Type B pancreatic cell (in vitro differentiated cells): ENCODE data around the gene PTPRU. TPM values are rescaled to one million over a fixed set of nuclear protein-coding genes. Genes with fewer than 3 reads are reported as not detected.

Experiments
- DNase-seq: peaks from one replicate; pipeline ENCODE4 v3.0.0; 2021; ENCODE audit warnings: mixed read lengths; ENCODE audit not compliant: unreplicated experiment; ENCODE audit errors: extremely low spot score
- H3K27ac Mint-ChIP-seq: 2 replicates; pipeline ENCODE4 v1.8.0; 2021; ENCODE audit warnings: mild to moderate bottlenecking, mixed read lengths
- H3K27me3 Mint-ChIP-seq: 2 replicates; pipeline ENCODE4 v1.8.0; 2021; ENCODE audit warnings: mixed read lengths
- H3K36me3 Mint-ChIP-seq: 2 replicates; pipeline ENCODE4 v1.8.0; 2021; ENCODE audit warnings: mixed read lengths
- H3K4me1 Mint-ChIP-seq: one replicate; pipeline ENCODE4 v1.8.0; 2021; ENCODE audit warnings: mixed read lengths; ENCODE audit not compliant: unreplicated experiment
- H3K4me3 Mint-ChIP-seq: 2 replicates; pipeline ENCODE4 v1.8.0; 2021; ENCODE audit warnings: mild to moderate bottlenecking, mixed read lengths
- H3K9me3 Mint-ChIP-seq: 2 replicates; pipeline ENCODE4 v1.8.0; 2021; ENCODE audit warnings: mixed read lengths
- CTCF ChIP-seq: fragments of 200-600 bp; sonication (generic); conservative IDR thresholded peaks from 2 replicates; pipeline ENCODE4 v1.5.0; 2021; ENCODE audit warnings: antibody characterized with exemption, mild to moderate bottlenecking
- total RNA-seq: library from RNA; stranded (reverse); gene quantifications from 2 replicates; pipeline ENCODE4 v1.2.1, GENCODE V29; 2021; ENCODE audit warnings: low replicate concordance

Gene PTPRU
- total RNA-seq, 1 donor from 2014 or later = 66.6 TPM

GRCh38 chr1:29356663-29357062 lies 120.3 kb downstream of the PTPRU start:
- H3K36me3 Mint-ChIP-seq = no peaks in the 10 kb centered on the region
- peaks cover 20% of the 10 kb centered on the region for H3K27me3 Mint-ChIP-seq
- H3K27ac Mint-ChIP-seq = no peak overlapping the region

GRCh38 chr1:29357452-29357851 lies 121.1 kb downstream of the PTPRU start:
- peaks cover 15% of the 10 kb centered on the region for H3K27me3 Mint-ChIP-seq
- DNase-seq = no peak
- no peak overlapping the region for H3K27ac Mint-ChIP-seq

More at GRCh38 chr1:29356663-29357062, 120.3 kb downstream of the PTPRU start:
- Mint-ChIP-seq H3K4me3 (no peak overlapping the region), H3K9me3 (no peaks in the 10 kb centered on the region), H3K4me1 (peaks cover 9% of the 10 kb centered on the region)
- DNase-seq = no peak
- no peak for TF ChIP-seq CTCF

GRCh38 chr1:29358183-29358582 lies 121.9 kb downstream of the PTPRU start:
- H3K27ac Mint-ChIP-seq = no peak overlapping the region
- H3K4me3 Mint-ChIP-seq = no peak overlapping the region
- no peaks in the 10 kb centered on the region for H3K36me3 Mint-ChIP-seq
- no peaks in the 10 kb centered on the region for H3K9me3 Mint-ChIP-seq
- DNase-seq = no peak
- peaks cover 9% of the 10 kb centered on the region for H3K4me1 Mint-ChIP-seq
- H3K27me3 Mint-ChIP-seq = peaks cover 13% of the 10 kb centered on the region
- TF ChIP-seq CTCF = no peak

More at GRCh38 chr1:29357452-29357851, 121.1 kb downstream of the PTPRU start:
- Mint-ChIP-seq H3K4me1 (peaks cover 9% of the 10 kb centered on the region), H3K4me3 (no peak overlapping the region), H3K9me3 (no peaks in the 10 kb centered on the region), H3K36me3 (no peaks in the 10 kb centered on the region)
- TF ChIP-seq CTCF = no peak

- DNase-seq = no peak
- no peaks in the 10 kb centered on the region for H3K36me3 Mint-ChIP-seq
- peaks cover 13% of the 10 kb centered on the region for H3K27me3 Mint-ChIP-seq
- no peaks in the 10 kb centered on the region for H3K9me3 Mint-ChIP-seq
- H3K27ac Mint-ChIP-seq = peak overlapping the region; percentile 7
- peaks cover 15% of the 10 kb centered on the region for H3K4me1 Mint-ChIP-seq
- no peak overlapping the region for H3K4me3 Mint-ChIP-seq
- no peak for TF ChIP-seq CTCF
Measured at GRCh38 chr1:29360768-29361167, 124.4 kb downstream of the PTPRU start.

GRCh38 chr1:29361686-29362085 lies 125.4 kb downstream of the PTPRU start:
- DNase-seq = no peak
- Mint-ChIP-seq H3K9me3 (no peaks in the 10 kb centered on the region), H3K4me1 (peaks cover 15% of the 10 kb centered on the region), H3K4me3 (no peak overlapping the region), H3K27ac (no peak overlapping the region), H3K36me3 (no peaks in the 10 kb centered on the region), H3K27me3 (peaks cover 10% of the 10 kb centered on the region)
- TF ChIP-seq CTCF = no peak

GRCh38 chr1:29362116-29362515 lies 125.8 kb downstream of the PTPRU start:
- Mint-ChIP-seq H3K4me3 (no peak overlapping the region), H3K4me1 (peaks cover 15% of the 10 kb centered on the region), H3K27me3 (peaks cover 10% of the 10 kb centered on the region), H3K36me3 (no peaks in the 10 kb centered on the region), H3K9me3 (no peaks in the 10 kb centered on the region), H3K27ac (no peak overlapping the region)
- no peak for DNase-seq
- no peak for TF ChIP-seq CTCF
